Neuronal stem cell (in vitro differentiated cells): ENCODE data around the gene CATSPERD.

Experiments used
- DNase-seq: peaks from one replicate; pipeline ENCODE4 v3.0.0-alpha.2; 2013; ENCODE audit warnings: low spot score
- H2AFZ ChIP-seq: one replicate; pipeline ENCODE4 v1.6.1; 2013; ENCODE audit warnings: mild to moderate bottlenecking, low read length, inconsistent platforms
- H2AK5ac ChIP-seq: 2 replicates; pipeline ENCODE4 v1.6.1; 2013; ENCODE audit warnings: low read depth, mild to moderate bottlenecking, inconsistent platforms, low read length, moderate library complexity, mixed read lengths
- H2BK120ac ChIP-seq: 2 replicates; pipeline ENCODE4 v1.6.1; 2013; ENCODE audit warnings: low read depth, mild to moderate bottlenecking, inconsistent platforms, low read length, moderate library complexity, mixed read lengths
- H2BK12ac ChIP-seq: one replicate; pipeline ENCODE4 v1.6.1; 2013; ENCODE audit warnings: low read length, inconsistent platforms
- H2BK15ac ChIP-seq: 2 replicates; pipeline ENCODE4 v1.6.1; 2013; ENCODE audit warnings: mild to moderate bottlenecking, low read length, inconsistent platforms, mixed read lengths
- H2BK5ac ChIP-seq: one replicate; pipeline ENCODE4 v1.6.1; 2013; ENCODE audit warnings: inconsistent platforms, mild to moderate bottlenecking, low read length, moderate library complexity
- H3K14ac ChIP-seq: one replicate; pipeline ENCODE4 v1.6.1; 2013; ENCODE audit warnings: low read length, inconsistent platforms
- H3K18ac ChIP-seq: 2 replicates; pipeline ENCODE4 v1.6.1; 2013; ENCODE audit warnings: low read length, inconsistent platforms
- H3K23ac ChIP-seq: 2 replicates; pipeline ENCODE4 v1.6.1; 2013; ENCODE audit warnings: low read depth, mild to moderate bottlenecking, mixed read lengths, low read length, inconsistent platforms; ENCODE audit not compliant: poor library complexity
- H3K27ac ChIP-seq: replicated peaks from 3 replicates; pipeline ENCODE4 v1.5.1; 2013; ENCODE audit warnings: low read length, inconsistent platforms
- H3K27me3 ChIP-seq, 3 experiments: 2 replicates each; pipeline ENCODE4 v1.6.1; 2013; ENCODE audit warnings: low read length in 3 of 3, mild to moderate bottlenecking in 2 of 3, inconsistent platforms in 1 of 3, low read depth in 1 of 3, mixed read lengths in 1 of 3, moderate library complexity in 1 of 3; ENCODE audit not compliant: control insufficient read depth in 3 of 3, insufficient read depth in 3 of 3
- H3K36me3 ChIP-seq, 2 donors: replicated peaks in 1 of 2; 2 replicates each; pipeline ENCODE4 v1.6.1; 2013; ENCODE audit warnings: low read length in 2 of 2; ENCODE audit not compliant: control insufficient read depth in 2 of 2, insufficient read depth in 2 of 2
- H3K4ac ChIP-seq: 2 replicates; pipeline ENCODE4 v1.6.1; 2013; ENCODE audit warnings: inconsistent platforms, mild to moderate bottlenecking, low read length, moderate library complexity
- H3K4me1 ChIP-seq, 2 donors: 1 replicate in 1 of 2; 2 replicates in 1 of 2; pipeline ENCODE4 v1.6.1; 2013; ENCODE audit warnings: low read length in 2 of 2, low read depth in 1 of 2; ENCODE audit not compliant: control insufficient read depth in 2 of 2, insufficient read depth in 1 of 2
- H3K4me2 ChIP-seq: one replicate; pipeline ENCODE4 v1.6.1; 2013; ENCODE audit warnings: mild to moderate bottlenecking, low read length, inconsistent platforms; ENCODE audit not compliant: insufficient read depth, poor library complexity, severe bottlenecking
- H3K4me3 ChIP-seq, 2 donors: 2 replicates each; pipeline ENCODE4 v1.5.1; 2013; ENCODE audit warnings: low read length in 2 of 2, mild to moderate bottlenecking in 2 of 2, inconsistent platforms in 1 of 2, moderate library complexity in 1 of 2
- H3K79me1 ChIP-seq: one replicate; pipeline ENCODE4 v1.6.1; 2013; ENCODE audit warnings: low read depth, mild to moderate bottlenecking, inconsistent platforms, low read length, moderate library complexity
- H3K9ac ChIP-seq: one replicate; pipeline ENCODE4 v1.6.1; 2013; ENCODE audit warnings: mild to moderate bottlenecking, low read depth, low read length, inconsistent platforms; ENCODE audit not compliant: poor library complexity
- H3K9me3 ChIP-seq, 2 donors: replicated peaks in 1 of 2; 2 replicates each; pipeline versions ENCODE3 to v1.6.1; 2013; ENCODE audit warnings: low read length in 2 of 2, mild to moderate bottlenecking in 2 of 2, inconsistent platforms in 1 of 2, low read depth in 1 of 2, mixed read lengths in 1 of 2, moderate library complexity in 1 of 2; ENCODE audit not compliant: control insufficient read depth in 2 of 2, insufficient read depth in 1 of 2
- H4K8ac ChIP-seq: one replicate; pipeline ENCODE4 v1.6.1; 2013; ENCODE audit warnings: low read depth, mild to moderate bottlenecking, inconsistent platforms, low read length, moderate library complexity
- H4K91ac ChIP-seq: one replicate; pipeline ENCODE4 v1.6.1; 2013; ENCODE audit warnings: low read length, low read depth, mild to moderate bottlenecking, inconsistent platforms; ENCODE audit not compliant: poor library complexity
- WGBS, 2 donors: extraction: QIAGEN DNeasy Blood & Tissue Kit; methylation state at CpG; one replicate each; pipeline ENCODE4 v1.1.7; 2013; ENCODE audit warnings: missing lambda C conversion rate in 2 of 2, mixed read lengths in 1 of 2; ENCODE audit not compliant: insufficient read length in 2 of 2, insufficient replicate concordance in 1 of 2; ENCODE audit errors: extremely low coverage in 2 of 2; 5-methylcytosine and 5-hydroxymethylcytosine counted together

CATSPERD gene

GRCh38 chr19:5694956-5695648, 25.3 kb upstream of the CATSPERD start:
- Histone ChIP-seq H3K9me3 (peaks cover 0 to 4% of the 10 kb centered on the region in 2 donors), H3K9ac (no peak overlapping the region), H2AFZ (no peak overlapping the region), H3K23ac (peak overlapping the region; percentile 44), H2AK5ac (no peak overlapping the region), H3K18ac (no peak overlapping the region), H2BK12ac (no peak overlapping the region), H3K4me3 (no peak overlapping the region), H3K79me1 (peaks cover 40% of the 10 kb centered on the region), H3K4ac (no peak overlapping the region), H4K91ac (no peak overlapping the region), H3K27ac (no peak overlapping the region), H3K27me3 (no peaks in the 10 kb centered on the region), H2BK15ac (no peak overlapping the region), H4K8ac (peak overlapping the region; percentile 19), H3K14ac (no peak overlapping the region), H3K4me1 (peaks cover 2 to 4% of the 10 kb centered on the region in 2 donors), H2BK5ac (no peak overlapping the region), H2BK120ac (no peak overlapping the region), H3K36me3 (peaks cover 59 to 91% of the 10 kb centered on the region in 2 donors), H3K4me2 (no peak overlapping the region)
- no peak for DNase-seq
- WGBS, 2 donors, result no CpG with 5 or more reads among the region's 8 CpGs

- no peak overlapping the region for H4K8ac ChIP-seq
- no peak overlapping the region for H3K23ac ChIP-seq
- H3K79me1 ChIP-seq, result peaks cover 40% of the 10 kb centered on the region
- H3K14ac ChIP-seq, result no peak overlapping the region
- no peak overlapping the region for H3K4ac ChIP-seq
- H2AFZ ChIP-seq, result no peak overlapping the region
- peaks cover 2 to 4% of the 10 kb centered on the region in 2 donors for H3K4me1 ChIP-seq
- H3K27me3 ChIP-seq, result no peaks in the 10 kb centered on the region
- no peak overlapping the region for H2AK5ac ChIP-seq
- WGBS, 2 donors, result no CpG with 5 or more reads among the region's 28 CpGs
- no peak overlapping the region for H3K27ac ChIP-seq
- no peak overlapping the region for H3K4me3 ChIP-seq
- no peak overlapping the region for H3K4me2 ChIP-seq
- no peak overlapping the region for H4K91ac ChIP-seq
- H3K9ac ChIP-seq, result no peak overlapping the region
- peaks cover 0 to 9% of the 10 kb centered on the region in 2 donors for H3K9me3 ChIP-seq
- H3K18ac ChIP-seq, result no peak overlapping the region
- H2BK12ac ChIP-seq, result no peak overlapping the region
- H2BK120ac ChIP-seq, result no peak overlapping the region
- no peak for DNase-seq
- peaks cover 64 to 98% of the 10 kb centered on the region in 2 donors for H3K36me3 ChIP-seq
- no peak overlapping the region for H2BK15ac ChIP-seq
- no peak overlapping the region for H2BK5ac ChIP-seq
Measured at GRCh38 chr19:5695649-5696195, 24.7 kb upstream of the CATSPERD start.

GRCh38 chr19:5696196-5697021, 24.0 kb upstream of the CATSPERD start:
- peaks cover 42% of the 10 kb centered on the region for H3K79me1 ChIP-seq
- H3K27me3 ChIP-seq, result no peaks in the 10 kb centered on the region
- peaks cover 0 to 11% of the 10 kb centered on the region in 2 donors for H3K9me3 ChIP-seq
- H4K91ac ChIP-seq, result no peak overlapping the region
- H3K36me3 ChIP-seq, result peaks cover 69 to 98% of the 10 kb centered on the region in 2 donors
- no peak overlapping the region for H3K4me3 ChIP-seq
- no peak overlapping the region for H3K4me2 ChIP-seq
- DNase-seq, result no peak
- peaks cover 1 to 4% of the 10 kb centered on the region in 2 donors for H3K4me1 ChIP-seq
- H3K4ac ChIP-seq, result no peak overlapping the region
- peak overlapping the region; percentile 80 for H3K23ac ChIP-seq
- no peak overlapping the region for H2BK12ac ChIP-seq
- H2BK5ac ChIP-seq, result no peak overlapping the region
- no peak overlapping the region for H3K18ac ChIP-seq
- H2BK15ac ChIP-seq, result no peak overlapping the region
- H3K27ac ChIP-seq, result no peak overlapping the region
- H3K14ac ChIP-seq, result no peak overlapping the region
- H2AK5ac ChIP-seq, result no peak overlapping the region
- peak overlapping the region; percentile 43 for H4K8ac ChIP-seq
- H3K9ac ChIP-seq, result no peak overlapping the region
- no peak overlapping the region for H2BK120ac ChIP-seq
- no peak overlapping the region for H2AFZ ChIP-seq
- no CpG with 5 or more reads among the region's 42 CpGs for WGBS, 2 donors
